Measurements from ENCODE around the gene OPRM1.

OPRM1 gene

GRCh38 chr6:154213782-154214181 lies 174.7 kb downstream of the OPRM1 start:
- DNase-seq, result no peak

GRCh38 chr6:154218301-154218700 lies 179.3 kb downstream of the OPRM1 start:
- DNase-seq, result peak; percentile 75

GRCh38 chr6:154218787-154219186 lies 179.7 kb downstream of the OPRM1 start:
- no peak for DNase-seq

GRCh38 chr6:154219250-154219649 lies 180.2 kb downstream of the OPRM1 start:
- DNase-seq, result no peak

GRCh38 chr6:154222716-154223115 lies 183.7 kb downstream of the OPRM1 start:
- no peak for DNase-seq

- no peak for DNase-seq
These were observed 184.3 kb downstream of the OPRM1 start for GRCh38 chr6:154223296-154223695.

GRCh38 chr6:154226461-154226860 lies 187.4 kb downstream of the OPRM1 start:
- no peak for DNase-seq

GRCh38 chr6:154227862-154228520 lies 189.0 kb downstream of the OPRM1 start:
- DNase-seq, result no peak

GRCh38 chr6:154228521-154228905 lies 189.5 kb downstream of the OPRM1 start:
- no peak for DNase-seq

- DNase-seq, result peak; percentile 75
These were observed 190.7 kb downstream of the OPRM1 start for GRCh38 chr6:154229786-154230185.

GRCh38 chr6:154230393-154230792 lies 191.4 kb downstream of the OPRM1 start:
- DNase-seq, result peak; percentile 56

GRCh38 chr6:154230910-154231595 lies 192.0 kb downstream of the OPRM1 start:
- DNase-seq, result peak; percentile 45

- DNase-seq, result no peak
These were observed 193.2 kb downstream of the OPRM1 start for GRCh38 chr6:154232013-154232910.

GRCh38 chr6:154233383-154233782 lies 194.3 kb downstream of the OPRM1 start:
- no peak for DNase-seq

GRCh38 chr6:154234019-154234772 lies 195.2 kb downstream of the OPRM1 start:
- DNase-seq, result peak; percentile 65

- DNase-seq, result no peak
These were observed 197.7 kb downstream of the OPRM1 start for GRCh38 chr6:154236646-154237301.

GRCh38 chr6:154238831-154239230 lies 199.8 kb downstream of the OPRM1 start:
- DNase-seq, result peak; percentile 31

GRCh38 chr6:154239392-154239791 lies 200.4 kb downstream of the OPRM1 start:
- peak; percentile 31 for DNase-seq

- peak; percentile 61 for DNase-seq
These were observed 202.0 kb downstream of the OPRM1 start for GRCh38 chr6:154241061-154241460.

GRCh38 chr6:154241581-154241980 lies 202.5 kb downstream of the OPRM1 start:
- DNase-seq, result peak; percentile 26

- DNase-seq, result no peak
These were observed 203.7 kb downstream of the OPRM1 start for GRCh38 chr6:154242617-154243357.
